Stimulated activated CD4-positive, alpha-beta T cell treated with anti-CD3 and anti-CD28 coated beads, Interleukin-12 subunit alpha, Interleukin-12 subunit beta, amount 100 ng/mL, for 24 hours (primary cell): ENCODE measurements around the gene PRKAR1B.

Source experiments
- DNase-seq, 2 experiments: peaks; one replicate each; pipeline ENCODE4 v3.0.0-alpha.2; 2020; ENCODE audit warnings: low read depth in 2 of 2

PRKAR1B gene

DNA sequence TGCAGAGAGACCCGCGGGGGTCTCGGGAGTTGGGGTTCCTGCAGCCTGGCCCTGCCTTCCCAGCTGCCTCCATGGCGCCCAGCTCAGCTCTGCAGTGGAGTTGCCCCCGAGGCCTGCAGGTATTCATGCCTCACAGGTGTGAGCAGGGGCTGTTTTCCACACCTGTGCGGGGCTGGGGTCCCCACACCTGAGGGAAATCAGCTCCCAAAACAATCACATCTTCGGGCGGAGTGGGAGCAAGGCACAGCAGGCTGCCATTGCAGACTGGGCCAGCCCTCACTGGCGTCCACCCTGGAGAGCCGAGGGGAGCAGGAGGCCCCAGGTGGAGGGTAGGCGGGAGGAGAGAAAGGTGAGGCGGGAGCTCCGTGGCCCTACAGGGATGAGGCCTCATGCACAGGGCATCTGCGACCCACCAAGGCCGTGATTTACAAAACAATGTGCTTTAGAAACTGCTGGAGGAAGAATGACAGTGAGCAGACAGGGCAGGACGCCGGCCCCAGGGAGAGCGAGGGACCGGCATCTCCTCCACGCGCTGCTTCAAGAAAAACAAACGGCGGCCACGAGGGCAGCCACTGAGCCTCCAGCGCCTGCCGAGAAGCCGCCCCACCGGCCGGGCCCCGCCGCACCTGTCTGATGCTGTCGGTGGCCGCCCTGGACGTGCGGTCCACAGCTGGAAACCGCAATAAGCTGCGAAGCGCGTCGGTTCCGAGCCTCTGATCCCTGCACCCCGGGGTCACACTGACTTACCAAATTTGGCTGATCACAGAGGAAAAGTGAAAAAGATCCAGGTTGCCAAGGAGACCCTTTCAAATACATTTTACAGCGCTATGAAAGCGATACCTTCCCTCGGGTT lies 154.4 kb downstream of the PRKAR1B start:
- no peak for DNase-seq

- DNase-seq = no peak
Measured at GRCh38 chr7:571718-572415, 155.2 kb downstream of the PRKAR1B start.

- no peak for DNase-seq
Measured at GRCh38 chr7:571096-571717, 155.9 kb downstream of the PRKAR1B start.

- DNase-seq = no peak
Measured at GRCh38 chr7:570801-571070, 156.3 kb downstream of the PRKAR1B start.

DNA sequence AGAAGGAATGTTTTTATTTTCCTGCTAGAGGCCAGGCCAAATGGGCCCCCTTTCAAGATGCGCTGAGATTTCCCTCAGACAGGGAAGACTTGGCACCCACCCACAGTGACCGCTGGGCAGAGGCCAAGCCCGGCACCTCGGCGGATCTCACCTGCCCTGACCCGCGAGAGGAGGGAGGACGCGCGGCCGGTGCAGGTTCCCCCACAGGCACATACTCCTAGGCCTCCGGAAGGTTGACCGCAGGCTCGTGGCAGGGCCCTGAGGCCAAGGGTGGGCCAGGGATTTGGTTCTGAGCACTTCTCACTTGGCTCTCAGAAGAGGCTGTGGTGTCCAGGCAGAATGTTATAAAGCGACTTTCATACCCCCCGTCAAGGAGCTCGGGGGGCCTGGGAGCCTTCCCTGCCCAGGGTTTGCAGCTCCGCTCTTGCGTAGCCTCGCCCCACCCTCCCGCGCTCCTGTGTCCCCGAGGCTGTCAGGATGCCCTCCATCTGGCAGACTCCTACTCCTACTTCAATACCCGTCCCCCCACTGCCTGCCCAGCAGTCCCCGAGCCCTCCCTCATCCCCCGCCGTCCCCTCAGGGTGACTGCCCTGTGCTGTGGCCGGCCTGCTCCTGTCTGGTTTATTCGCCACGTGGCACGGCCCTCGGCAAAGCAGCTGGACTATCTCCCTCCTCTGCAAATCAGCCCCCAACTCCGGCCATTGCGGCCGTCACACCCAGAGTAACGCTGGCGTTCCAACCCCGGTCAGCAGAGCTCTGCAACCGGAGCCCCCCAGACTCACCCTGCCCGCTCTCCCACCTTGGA lies 156.9 kb downstream of the PRKAR1B start:
- DNase-seq = no peak

- no peak for DNase-seq
Measured at GRCh38 chr7:569071-569855, 157.8 kb downstream of the PRKAR1B start.

GRCh38 chr7:568031-568951 lies 158.8 kb downstream of the PRKAR1B start:
- no peak for DNase-seq

DNA sequence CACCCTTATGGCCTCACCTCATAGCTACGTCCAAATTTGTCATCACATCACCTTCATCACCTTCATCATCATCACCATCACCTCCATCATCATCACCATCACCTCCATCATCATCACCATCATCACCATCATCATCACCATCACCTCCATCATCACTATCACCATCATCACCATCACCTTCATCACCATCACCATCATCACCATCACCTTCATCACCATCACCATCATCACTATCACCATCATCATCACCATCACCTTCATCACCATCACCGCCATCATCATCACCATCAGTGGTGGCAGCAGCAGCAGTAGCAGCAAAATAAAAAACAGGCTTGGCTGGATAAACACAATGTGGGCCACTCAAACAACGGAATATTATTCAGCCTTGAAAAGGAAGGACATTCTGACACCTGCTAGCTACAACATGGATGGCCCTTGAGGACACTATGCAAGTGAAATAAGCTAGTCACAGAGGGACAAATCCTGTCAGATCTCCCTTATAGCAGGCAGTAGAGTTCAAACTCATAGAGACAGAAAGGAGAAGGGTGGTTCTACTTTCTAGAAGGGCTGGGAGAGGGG lies 159.7 kb downstream of the PRKAR1B start:
- no peak for DNase-seq

GRCh38 chr7:566100-566499 lies 161.0 kb downstream of the PRKAR1B start:
- no peak for DNase-seq

DNA sequence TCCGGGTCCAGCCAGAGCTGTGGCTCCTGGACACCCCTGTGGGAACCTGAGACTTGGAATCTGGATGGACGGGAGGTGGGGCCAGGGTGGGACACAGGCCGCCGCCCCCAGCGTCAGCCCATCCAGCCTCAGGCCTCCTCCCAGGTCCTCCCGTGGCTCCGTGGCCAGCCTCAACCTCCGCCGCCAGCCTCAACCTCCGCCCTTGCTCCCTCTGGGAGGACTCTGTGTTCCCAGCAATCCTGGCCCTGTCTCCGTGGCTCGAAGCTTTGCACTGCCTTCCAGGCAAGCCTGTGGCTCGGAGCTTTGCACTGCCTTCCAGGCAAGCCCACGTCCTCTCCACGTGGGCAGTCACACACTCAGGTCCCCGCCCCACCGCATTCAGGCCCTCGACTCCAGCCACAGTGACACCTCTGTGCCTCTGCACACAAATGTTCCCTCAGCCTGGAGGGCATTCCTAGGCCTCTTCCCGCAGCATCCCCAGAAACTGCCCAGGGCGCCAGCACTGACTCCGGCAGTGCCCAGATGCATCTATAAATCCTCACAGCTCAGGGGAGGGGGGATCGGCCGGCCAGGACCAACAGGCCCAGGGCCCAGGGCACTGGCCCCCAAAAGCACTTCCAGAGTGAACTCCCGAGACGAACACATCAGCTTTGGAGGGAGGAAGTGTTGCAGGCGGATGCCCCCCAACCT lies 162.8 kb downstream of the PRKAR1B start:
- DNase-seq = no peak

DNA sequence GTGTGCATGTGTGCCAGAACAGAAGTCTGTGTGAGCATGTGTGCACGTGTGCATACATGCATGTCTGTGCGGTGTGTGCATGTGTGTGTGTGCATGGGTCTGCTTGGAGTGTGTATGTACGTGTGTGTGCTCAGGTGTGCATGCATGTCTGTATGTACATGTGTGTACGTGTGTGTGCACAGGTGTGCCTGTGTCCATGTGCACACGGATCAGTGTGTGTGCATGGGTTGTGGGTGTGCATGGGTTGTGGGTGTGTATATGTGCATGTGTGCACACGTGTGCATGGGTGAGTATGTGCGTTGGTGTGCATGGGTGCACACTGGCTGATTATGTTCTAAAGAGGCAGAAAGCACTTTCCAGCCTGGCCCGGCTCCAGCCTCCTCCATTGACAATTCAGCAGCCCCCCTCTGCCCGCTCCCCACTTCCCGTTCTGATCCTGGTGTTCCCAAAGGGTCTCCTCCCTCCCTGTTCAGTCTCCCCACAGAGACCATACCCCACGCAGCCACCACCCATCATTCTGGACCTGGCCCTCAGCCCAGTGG lies 163.4 kb downstream of the PRKAR1B start:
- DNase-seq = no peak

GRCh38 chr7:562789-563628 lies 164.1 kb downstream of the PRKAR1B start:
- DNase-seq = no peak

GRCh38 chr7:562374-562675 lies 164.8 kb downstream of the PRKAR1B start:
- DNase-seq = no peak

- DNase-seq = no peak
Measured at GRCh38 chr7:561631-562373, 165.3 kb downstream of the PRKAR1B start.

DNA sequence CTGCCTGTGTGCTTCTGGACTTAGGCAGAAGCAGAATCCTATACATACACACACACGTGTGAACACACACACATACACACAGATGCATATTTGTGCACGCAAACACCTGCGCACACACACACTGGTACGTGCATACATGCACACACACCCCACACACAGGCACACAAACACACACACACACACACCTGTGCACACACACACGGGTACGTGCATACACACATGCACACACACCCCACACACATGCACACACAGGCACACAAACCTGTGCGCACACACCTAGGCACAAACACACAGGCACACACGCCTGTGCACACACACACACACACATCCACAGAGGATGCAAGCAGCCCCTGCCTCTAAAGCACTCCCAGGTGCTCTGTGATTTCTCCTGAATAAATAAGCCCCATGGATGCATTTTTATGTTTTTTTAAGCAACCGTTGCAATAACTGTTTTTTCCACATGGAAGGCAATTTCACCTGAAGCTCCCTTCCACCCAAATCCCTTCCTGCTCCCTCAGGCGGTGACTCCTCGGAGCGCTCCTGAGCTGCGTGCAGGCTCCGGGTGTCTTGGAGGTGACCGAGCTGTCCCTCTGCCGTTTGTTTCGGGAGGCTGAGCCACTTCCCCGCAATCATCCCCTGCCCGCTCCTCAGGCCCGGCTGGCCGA lies 166.0 kb downstream of the PRKAR1B start:
- DNase-seq = no peak

DNA sequence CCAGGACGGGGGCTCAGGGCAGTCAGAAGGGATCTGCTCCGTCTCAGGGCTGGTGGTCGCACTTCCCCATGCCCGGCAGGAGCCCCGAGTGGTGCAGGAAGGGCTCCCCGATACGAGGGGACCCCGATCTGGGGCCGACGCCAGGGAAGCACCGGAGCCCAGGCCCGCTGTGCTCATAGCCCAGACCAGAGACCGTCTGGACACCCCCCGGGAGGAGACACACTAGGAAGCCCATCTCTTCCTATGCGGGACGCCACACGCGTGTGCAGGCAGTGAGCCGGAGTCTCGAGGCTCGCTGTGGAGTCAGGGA lies 167.7 kb downstream of the PRKAR1B start:
- no peak for DNase-seq

DNA sequence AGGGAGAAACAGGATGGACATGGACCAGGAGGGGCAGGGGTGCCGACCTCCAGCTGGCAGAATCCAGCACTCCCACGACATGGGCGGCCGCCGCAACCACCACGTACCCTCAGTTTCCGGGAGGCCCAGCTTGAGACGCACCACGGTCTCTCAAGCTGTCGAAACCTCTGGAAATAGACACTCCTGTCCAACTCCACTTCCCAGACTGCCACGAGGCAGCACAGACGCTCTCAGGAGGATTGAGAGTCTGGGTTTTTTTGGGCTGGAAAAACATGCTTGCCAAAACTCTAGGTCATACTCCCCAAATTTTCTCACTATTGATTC lies 169.6 kb downstream of the PRKAR1B start:
- DNase-seq = no peak
